HG03103 (cell line): Measurements from ENCODE around the gene SPATA9.
A peak's percentile ranks its signal among the peaks of the same experiment; 100 is the strongest.

Experiments used
- ATAC-seq: cut with Tn5 transposase; IDR thresholded peaks from one replicate; pipeline ENCODE4 v1.9.1; 2021; ENCODE audit warnings: low read depth; ENCODE audit not compliant: unreplicated experiment

SPATA9 gene

DNA sequence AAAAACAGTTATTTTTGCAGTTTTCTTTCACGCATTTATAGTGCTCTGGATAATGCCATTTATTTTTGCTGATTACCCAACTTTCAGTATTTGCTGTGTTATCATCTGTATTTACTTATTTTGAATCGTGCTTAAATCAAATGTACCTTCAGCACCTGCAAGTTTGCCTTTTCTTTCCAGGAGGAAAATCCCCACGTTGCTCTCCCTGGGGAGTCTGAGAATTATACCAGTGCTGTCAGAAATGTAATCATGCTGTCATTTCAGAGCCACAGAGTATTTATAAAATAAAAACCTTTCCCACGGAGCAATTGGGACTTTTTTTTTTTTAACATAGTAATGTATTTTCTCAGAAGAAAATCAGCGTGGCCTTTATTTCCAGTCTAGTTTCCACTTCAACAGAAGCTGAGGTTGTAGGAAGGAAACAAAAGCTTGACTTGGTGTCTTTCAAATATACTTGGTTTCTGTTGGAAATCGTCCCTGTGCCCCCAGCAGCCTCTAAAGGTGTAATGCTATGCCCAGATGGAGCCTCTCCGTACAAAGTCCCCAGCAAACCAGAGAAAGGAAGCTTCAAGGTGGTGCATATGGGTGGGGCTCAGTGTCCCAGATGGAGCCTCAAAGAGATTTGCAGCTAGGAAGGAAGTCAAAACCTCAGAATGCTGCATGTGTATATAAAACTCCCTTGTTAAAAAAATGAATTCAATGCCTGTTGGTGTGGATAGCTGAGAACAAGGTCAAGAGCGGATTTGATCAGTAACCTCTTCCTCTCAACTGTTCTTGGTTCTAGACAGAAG lies 60.8 kb downstream of the SPATA9 start:
- no peak for ATAC-seq

DNA sequence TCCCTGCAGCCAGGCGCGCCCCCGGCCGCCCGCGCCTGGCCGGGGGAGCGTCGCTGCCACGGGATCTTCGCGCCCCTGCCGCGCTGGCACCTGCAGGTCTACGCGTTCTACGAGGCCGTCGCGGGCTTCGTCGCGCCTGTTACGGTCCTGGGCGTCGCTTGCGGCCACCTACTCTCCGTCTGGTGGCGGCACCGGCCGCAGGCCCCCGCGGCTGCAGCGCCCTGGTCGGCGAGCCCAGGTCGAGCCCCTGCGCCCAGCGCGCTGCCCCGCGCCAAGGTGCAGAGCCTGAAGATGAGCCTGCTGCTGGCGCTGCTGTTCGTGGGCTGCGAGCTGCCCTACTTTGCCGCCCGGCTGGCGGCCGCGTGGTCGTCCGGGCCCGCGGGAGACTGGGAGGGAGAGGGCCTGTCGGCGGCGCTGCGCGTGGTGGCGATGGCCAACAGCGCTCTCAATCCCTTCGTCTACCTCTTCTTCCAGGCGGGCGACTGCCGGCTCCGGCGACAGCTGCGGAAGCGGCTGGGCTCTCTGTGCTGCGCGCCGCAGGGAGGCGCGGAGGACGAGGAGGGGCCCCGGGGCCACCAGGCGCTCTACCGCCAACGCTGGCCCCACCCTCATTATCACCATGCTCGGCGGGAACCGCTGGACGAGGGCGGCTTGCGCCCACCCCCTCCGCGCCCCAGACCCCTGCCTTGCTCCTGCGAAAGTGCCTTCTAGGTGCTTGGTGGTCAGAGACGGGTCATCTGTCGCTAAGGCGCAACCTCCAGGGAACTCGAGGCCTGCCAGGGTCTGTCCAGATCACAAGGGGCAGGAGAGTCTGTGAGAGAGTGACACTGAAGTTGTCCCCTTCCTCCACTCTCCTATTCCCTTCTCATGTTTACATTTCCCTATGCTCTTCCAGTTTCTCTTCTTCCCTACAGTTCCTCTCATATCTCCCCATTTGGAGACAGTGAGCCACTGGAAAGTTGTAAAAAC lies 61.6 kb downstream of the SPATA9 start:
- peak; percentile 34 for ATAC-seq

DNA sequence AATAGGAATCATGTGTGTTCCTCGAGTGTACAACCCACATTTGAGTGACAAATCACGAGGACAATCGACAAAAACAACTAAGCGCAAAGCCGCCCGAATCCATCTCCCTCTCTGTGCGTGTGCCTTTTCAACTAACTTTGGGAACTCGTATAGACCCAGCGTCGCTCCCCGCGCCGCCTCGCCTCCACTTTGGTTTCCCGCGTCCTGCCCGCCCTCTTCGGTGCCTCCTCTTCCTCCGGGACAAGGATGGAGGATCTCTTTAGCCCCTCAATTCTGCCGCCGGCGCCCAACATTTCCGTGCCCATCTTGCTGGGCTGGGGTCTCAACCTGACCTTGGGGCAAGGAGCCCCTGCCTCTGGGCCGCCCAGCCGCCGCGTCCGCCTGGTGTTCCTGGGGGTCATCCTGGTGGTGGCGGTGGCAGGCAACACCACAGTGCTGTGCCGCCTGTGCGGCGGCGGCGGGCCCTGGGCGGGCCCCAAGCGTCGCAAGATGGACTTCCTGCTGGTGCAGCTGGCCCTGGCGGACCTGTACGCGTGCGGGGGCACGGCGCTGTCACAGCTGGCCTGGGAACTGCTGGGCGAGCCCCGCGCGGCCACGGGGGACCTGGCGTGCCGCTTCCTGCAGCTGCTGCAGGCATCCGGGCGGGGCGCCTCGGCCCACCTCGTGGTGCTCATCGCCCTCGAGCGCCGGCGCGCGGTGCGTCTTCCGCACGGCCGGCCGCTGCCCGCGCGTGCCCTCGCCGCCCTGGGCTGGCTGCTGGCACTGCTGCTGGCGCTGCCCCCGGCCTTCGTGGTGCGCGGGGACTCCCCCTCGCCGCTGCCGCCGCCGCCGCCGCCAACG lies 62.5 kb downstream of the SPATA9 start, which contains the start of gene GPR150:
Gene GPR150 (plus strand): TSS at position 58 of the 840 bp plus-strand sequence. CDS start 189 bp downstream, at position 247.
- peak; percentile 53 for ATAC-seq

DNA sequence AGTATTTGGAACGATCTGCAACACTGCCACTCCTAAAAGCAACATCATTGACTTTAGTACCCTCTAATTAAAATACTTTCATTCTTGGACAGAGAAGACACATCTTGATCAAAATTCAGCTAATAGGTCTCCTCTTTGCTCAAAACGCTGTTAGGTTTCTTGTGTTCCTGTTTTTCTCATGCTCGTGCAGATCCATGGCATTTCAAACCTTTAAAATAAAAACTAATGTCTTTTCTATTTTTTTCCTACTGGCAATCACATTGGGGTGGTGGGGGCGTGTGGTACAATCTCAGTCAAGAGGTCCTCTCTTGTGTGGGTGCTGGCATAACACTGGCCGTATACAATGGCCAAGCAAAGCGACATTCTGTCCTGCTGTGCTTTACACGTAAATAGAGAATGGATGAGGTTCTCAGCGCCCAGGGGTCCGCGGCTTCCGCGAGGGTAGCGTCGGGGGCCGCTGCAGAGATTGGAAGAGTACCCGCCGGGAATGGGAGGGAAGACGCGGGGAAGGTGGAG lies 63.2 kb downstream of the SPATA9 start:
- no peak for ATAC-seq

DNA sequence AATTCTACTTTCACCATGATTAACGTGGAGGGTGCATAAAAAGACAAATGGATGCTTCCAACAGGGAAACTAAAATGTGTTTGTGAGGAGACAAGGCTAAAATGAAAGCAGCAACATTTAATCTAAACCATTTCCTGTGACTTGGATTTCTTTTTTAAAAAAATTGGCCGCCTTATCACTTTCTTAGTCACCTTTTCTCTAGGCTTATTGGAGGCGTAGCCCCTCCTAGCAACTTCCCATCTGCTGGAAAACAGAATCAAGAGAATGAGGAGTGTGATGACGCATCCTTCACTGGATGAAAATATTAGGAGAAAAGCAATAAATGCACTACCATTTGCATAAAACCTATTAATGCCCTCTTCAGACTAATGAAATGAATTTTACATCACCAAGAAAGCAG lies 63.7 kb downstream of the SPATA9 start:
- ATAC-seq: no peak

DNA sequence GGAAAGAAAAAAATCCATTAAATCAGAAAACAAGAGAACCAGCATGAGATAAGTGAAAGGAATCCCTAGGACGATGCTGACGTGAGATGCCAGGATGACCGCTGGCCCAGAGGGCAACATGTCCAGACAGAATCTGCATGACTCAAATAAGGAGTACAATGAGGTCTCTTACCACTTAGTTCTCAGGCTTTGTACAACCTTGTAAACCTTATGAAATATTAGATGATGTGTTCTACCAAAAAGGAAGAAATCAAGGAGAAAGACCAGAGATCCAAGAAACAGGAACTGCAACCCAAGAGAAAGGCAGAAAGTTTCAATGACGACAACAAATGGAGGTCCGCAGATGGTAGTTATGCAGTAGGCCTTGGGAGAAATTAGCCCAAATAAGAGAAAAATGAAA lies 65.7 kb downstream of the SPATA9 start:
- ATAC-seq: no peak

DNA sequence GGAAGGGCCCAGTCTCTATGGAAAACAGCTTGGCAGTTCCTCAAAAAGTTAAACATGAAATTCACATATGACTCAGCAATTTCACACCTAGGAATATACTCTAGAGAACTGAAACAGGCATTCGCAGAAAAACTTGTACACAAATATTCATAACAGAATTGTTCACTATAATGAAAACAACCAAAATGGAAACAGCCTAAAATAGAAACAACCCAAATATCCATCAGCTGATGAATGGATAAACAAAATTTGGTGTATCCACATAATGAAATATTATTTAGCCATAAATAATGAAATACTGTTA lies 67.7 kb downstream of the SPATA9 start:
- peak; percentile 50 for ATAC-seq

DNA sequence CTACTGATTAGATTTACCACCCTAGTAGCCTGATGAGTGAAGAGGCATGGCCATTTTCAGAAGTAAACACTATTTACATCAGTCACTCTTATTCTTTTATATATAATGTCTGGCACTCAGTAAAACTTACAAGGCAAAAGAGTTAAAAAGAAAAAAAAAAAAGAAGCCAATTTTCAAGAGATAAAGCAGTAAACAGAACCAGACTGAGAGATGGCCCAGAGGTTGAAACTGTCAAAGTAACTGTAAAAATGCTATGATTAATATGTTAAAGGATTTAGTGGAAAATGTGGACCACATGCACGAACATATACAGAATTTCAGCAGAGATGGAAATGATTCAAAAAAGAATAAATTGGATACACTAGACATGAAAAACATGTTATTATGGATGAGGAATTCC lies 69.3 kb downstream of the SPATA9 start:
- ATAC-seq: no peak

DNA sequence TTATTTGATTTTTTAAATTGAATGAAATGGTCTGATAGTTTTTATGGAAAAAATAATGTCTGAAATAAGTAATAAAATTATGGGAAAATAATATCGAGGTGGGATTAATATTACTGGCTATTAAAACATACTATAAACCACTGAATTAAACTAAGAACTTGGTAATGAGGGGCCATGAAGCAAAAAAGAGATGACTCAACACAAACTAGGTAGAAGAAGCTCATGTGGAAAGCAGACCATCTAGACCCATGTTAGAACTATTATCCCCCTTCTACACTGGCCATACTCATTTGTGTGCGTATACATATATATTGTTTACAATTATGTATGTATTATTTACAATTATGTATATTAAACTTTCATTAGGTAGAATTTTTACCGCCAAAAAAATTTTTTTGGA lies 71.4 kb downstream of the SPATA9 start:
- ATAC-seq: no peak

DNA sequence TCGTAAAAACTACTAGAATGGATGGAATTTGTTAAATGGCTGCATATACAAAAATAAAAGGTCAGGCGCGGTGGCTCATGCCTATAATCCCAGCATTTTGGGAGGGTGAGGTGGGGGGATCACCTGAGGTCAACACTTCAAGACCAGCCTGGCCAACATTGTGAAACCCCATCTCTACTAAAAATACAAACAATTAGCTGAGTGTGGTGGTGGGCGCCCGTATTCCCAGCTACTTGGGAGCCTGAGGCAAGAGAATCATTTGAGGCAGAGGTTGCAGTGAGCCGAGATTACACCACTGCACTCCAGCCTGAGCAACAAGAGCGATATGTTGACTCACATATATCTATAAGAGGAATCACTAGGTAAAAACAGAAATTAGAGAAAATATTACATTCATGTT lies 72.2 kb downstream of the SPATA9 start:
- no peak for ATAC-seq

DNA sequence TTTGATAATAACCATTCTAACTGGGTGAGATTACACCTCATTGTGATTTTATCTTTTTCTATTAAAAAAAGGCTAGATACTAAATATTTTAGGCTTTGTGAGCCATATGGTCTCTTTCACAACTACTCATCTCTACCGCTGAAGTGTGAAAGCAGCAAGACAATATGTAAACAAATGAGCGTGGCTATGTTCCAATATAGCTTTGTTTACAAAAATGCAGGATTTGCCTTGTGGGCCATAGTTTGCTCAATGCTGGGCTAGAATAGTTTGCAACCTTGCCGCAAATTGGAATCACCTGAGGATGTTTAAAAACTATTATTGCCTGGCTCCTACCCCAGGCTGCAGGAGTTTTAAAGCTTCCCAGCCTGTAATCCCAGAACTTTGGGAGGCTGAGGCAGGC lies 73.1 kb downstream of the SPATA9 start:
- ATAC-seq: no peak
